Astrocyte (in vitro differentiated cells and primary cell): ENCODE results near the gene AKAP8. TPM values are rescaled to one million over a fixed set of nuclear protein-coding genes. Genes with fewer than 3 reads are reported as not detected.
"Not testable (repeated sequence)": the region's sequence is repeated elsewhere in the genome, so short reads cannot be mapped to it uniquely, and the experiment has no call there.

Experiments used
- DNase-seq: peaks from one replicate; pipeline ENCODE4 v3.0.0-alpha.2; 2010; ENCODE audit warnings: low read depth
- FAIRE-seq: peaks from 2 replicates; lab custom pipeline; 2011; peaks lifted over from hg19 to GRCh38; lab: Jason Lieb, UNC
- H2AFZ ChIP-seq: 2 replicates; pipeline ENCODE4 v1.6.0; 2012; ENCODE audit warnings: low read depth, low read length, inconsistent platforms
- H3K27ac ChIP-seq: 2 replicates; pipeline ENCODE4 v1.5.1; 2011; ENCODE audit warnings: low read depth, low read length, inconsistent platforms
- H3K27me3 ChIP-seq: 2 replicates; pipeline ENCODE4 v1.6.0; 2011; ENCODE audit warnings: low read length, inconsistent platforms; ENCODE audit not compliant: insufficient read depth
- H3K36me3 ChIP-seq: 2 replicates; pipeline ENCODE4 v1.5.1; 2011; ENCODE audit warnings: low read length, inconsistent platforms; ENCODE audit not compliant: insufficient read depth
- H3K4me1 ChIP-seq: 2 replicates; pipeline ENCODE4 v1.5.1; 2011; ENCODE audit warnings: low read length, inconsistent platforms; ENCODE audit not compliant: insufficient read depth
- H3K4me2 ChIP-seq: 2 replicates; pipeline ENCODE4 v1.6.0; 2012; ENCODE audit warnings: low read length, inconsistent platforms
- H3K4me3 ChIP-seq: 2 replicates; pipeline ENCODE4 v1.5.1; 2011; ENCODE audit warnings: low read depth, mild to moderate bottlenecking, low read length, inconsistent platforms; ENCODE audit not compliant: insufficient read depth
- H3K79me2 ChIP-seq: 2 replicates; pipeline ENCODE4 v1.6.0; 2012; ENCODE audit warnings: mild to moderate bottlenecking, low read length, inconsistent platforms; ENCODE audit not compliant: insufficient read depth
- H3K9ac ChIP-seq: 2 replicates; pipeline ENCODE4 v1.6.0; 2012; ENCODE audit warnings: mild to moderate bottlenecking, low read length, inconsistent platforms
- H3K9me3 ChIP-seq: 2 replicates; pipeline ENCODE4 v1.5.1; 2012; ENCODE audit warnings: low read depth, mild to moderate bottlenecking, low read length, inconsistent platforms; ENCODE audit not compliant: insufficient read depth
- H4K20me1 ChIP-seq: 2 replicates; pipeline ENCODE4 v1.6.0; 2012; ENCODE audit warnings: low read length, inconsistent platforms; ENCODE audit not compliant: insufficient read depth
- H3K27ac Mint-ChIP-seq: one replicate; pipeline ENCODE4 v1.8.0; 2021; ENCODE audit warnings: mild to moderate bottlenecking, mixed read lengths; ENCODE audit not compliant: unreplicated experiment
- H3K27me3 Mint-ChIP-seq: one replicate; pipeline ENCODE4 v1.8.0; 2021; ENCODE audit warnings: low read depth, mixed read lengths; ENCODE audit not compliant: unreplicated experiment
- H3K36me3 Mint-ChIP-seq: one replicate; pipeline ENCODE4 v1.8.0; 2021; ENCODE audit warnings: low read depth, mixed read lengths; ENCODE audit not compliant: unreplicated experiment
- H3K4me1 Mint-ChIP-seq: one replicate; pipeline ENCODE4 v1.8.0; 2021; ENCODE audit warnings: low read depth, mixed read lengths; ENCODE audit not compliant: unreplicated experiment
- H3K4me3 Mint-ChIP-seq: one replicate; pipeline ENCODE4 v1.8.0; 2021; ENCODE audit warnings: mild to moderate bottlenecking, moderate library complexity, mixed read lengths; ENCODE audit not compliant: unreplicated experiment
- H3K9me3 Mint-ChIP-seq: one replicate; pipeline ENCODE4 v1.8.0; 2021; ENCODE audit warnings: mild to moderate bottlenecking, mixed read lengths; ENCODE audit not compliant: unreplicated experiment
- CTCF ChIP-seq: IDR thresholded peaks from 2 replicates; pipeline ENCODE4 v1.5.1; 2011; ENCODE audit warnings: low read depth, mild to moderate bottlenecking, inconsistent platforms, low read length, moderate library complexity; ENCODE audit not compliant: insufficient read depth
- EZH2 ChIP-seq: IDR thresholded peaks from 2 replicates; pipeline ENCODE4 v1.6.1; 2012; ENCODE audit warnings: mild to moderate bottlenecking, low read length, inconsistent platforms; ENCODE audit not compliant: insufficient read depth
- total RNA-seq: library from RNA; stranded (reverse); gene quantifications from 2 replicates; pipeline ENCODE4 v1.2.1, GENCODE V29; 2021

AKAP8 gene
- total RNA-seq, 1 donor from 2014 or later, result 40.1 TPM

GRCh38 chr19:15353908-15354307 lies 25.7 kb downstream of the AKAP8 start:
- DNase-seq, result no peak
- H3K4me2 ChIP-seq, result no peak overlapping the region
- no peak overlapping the region for H3K4me3 ChIP-seq
- peaks cover 20% of the 10 kb centered on the region for H3K36me3 Mint-ChIP-seq
- H3K9me3 Mint-ChIP-seq, result no peaks in the 10 kb centered on the region
- H3K9me3 ChIP-seq, result no peaks in the 10 kb centered on the region
- H3K9ac ChIP-seq, result no peak overlapping the region
- no peaks in the 10 kb centered on the region for H3K4me1 ChIP-seq
- H4K20me1 ChIP-seq, result peaks cover 4% of the 10 kb centered on the region
- H3K27ac Mint-ChIP-seq, result no peak overlapping the region
- H3K4me1 Mint-ChIP-seq, result peaks cover 8% of the 10 kb centered on the region
- no peak overlapping the region for H3K4me3 Mint-ChIP-seq
- no peak for FAIRE-seq
- no peak overlapping the region for H3K27ac ChIP-seq
- no peaks in the 10 kb centered on the region for H3K27me3 Mint-ChIP-seq
- no peak overlapping the region for H2AFZ ChIP-seq
- no peak for TF ChIP-seq EZH2
- no peak for TF ChIP-seq CTCF
- H3K36me3 ChIP-seq, result peaks cover 25% of the 10 kb centered on the region
- no peaks in the 10 kb centered on the region for H3K79me2 ChIP-seq
- no peaks in the 10 kb centered on the region for H3K27me3 ChIP-seq

- not testable (repeated sequence) for H3K4me1 ChIP-seq, H3K4me3 ChIP-seq, H3K4me3 Mint-ChIP-seq, H3K27me3 ChIP-seq, H3K9me3 ChIP-seq, H3K27me3 Mint-ChIP-seq, H3K79me2 ChIP-seq, H4K20me1 ChIP-seq, H2AFZ ChIP-seq, H3K9me3 Mint-ChIP-seq, H3K27ac Mint-ChIP-seq, FAIRE-seq, DNase-seq, H3K27ac ChIP-seq, H3K4me2 ChIP-seq, H3K4me1 Mint-ChIP-seq, H3K9ac ChIP-seq
- peaks cover 13% of the 10 kb centered on the region for H3K36me3 Mint-ChIP-seq
- peaks cover 13% of the 10 kb centered on the region for H3K36me3 ChIP-seq
Measured at GRCh38 chr19:15352535-15352934, 27.1 kb downstream of the AKAP8 start.

- not testable (repeated sequence) for FAIRE-seq, H3K27ac Mint-ChIP-seq, H3K27me3 Mint-ChIP-seq, H3K4me3 ChIP-seq, H3K4me2 ChIP-seq, H3K9me3 ChIP-seq, DNase-seq, H3K9me3 Mint-ChIP-seq, H3K27me3 ChIP-seq, H3K4me1 ChIP-seq, H3K36me3 ChIP-seq, H3K4me3 Mint-ChIP-seq, H3K9ac ChIP-seq, H3K4me1 Mint-ChIP-seq, H3K27ac ChIP-seq, H2AFZ ChIP-seq
- Histone ChIP-seq H3K79me2 (peaks cover 14% of the 10 kb centered on the region), H4K20me1 (peaks cover 14% of the 10 kb centered on the region)
- H3K36me3 Mint-ChIP-seq, result peaks cover 10% of the 10 kb centered on the region
Measured at GRCh38 chr19:15341328-15341727, 38.3 kb downstream of the AKAP8 start.

- Mint-ChIP-seq H3K27me3 (no peaks in the 10 kb centered on the region), H3K4me1 (peaks cover 1% of the 10 kb centered on the region), H3K27ac (no peak overlapping the region), H3K9me3 (no peaks in the 10 kb centered on the region), H3K4me3 (no peak overlapping the region), H3K36me3 (peaks cover 11% of the 10 kb centered on the region)
- H3K79me2 ChIP-seq, result peaks cover 19% of the 10 kb centered on the region
- no peak overlapping the region for H3K4me2 ChIP-seq
- DNase-seq (no peak), FAIRE-seq (no peak)
- no peaks in the 10 kb centered on the region for H3K9me3 ChIP-seq
- H3K4me3 ChIP-seq, result no peak overlapping the region
- no peaks in the 10 kb centered on the region for H3K36me3 ChIP-seq
- H2AFZ ChIP-seq, result no peak overlapping the region
- peaks cover 7% of the 10 kb centered on the region for H3K4me1 ChIP-seq
- H4K20me1 ChIP-seq, result peaks cover 14% of the 10 kb centered on the region
- no peak for TF ChIP-seq EZH2
- no peak for TF ChIP-seq CTCF
- H3K9ac ChIP-seq, result no peak overlapping the region
- no peak overlapping the region for H3K27ac ChIP-seq
- no peaks in the 10 kb centered on the region for H3K27me3 ChIP-seq
Measured at GRCh38 chr19:15340086-15340485, 39.5 kb downstream of the AKAP8 start.
